HEK293 (cell line): Measurements from ENCODE around the gene UBAC2.
"Not testable (repeated sequence)": the region's sequence is repeated elsewhere in the genome, so short reads cannot be mapped to it uniquely, and the experiment has no call there.

Experiments
- CTCF ChIA-PET: fragments of 350-600 bp; formaldehyde crosslinking; extraction: SDS; loops from one replicate; lab custom pipeline; 2021; ENCODE audit warnings: antibody characterized with exemption; lab: Yijun Ruan, JAX
- POLR2A ChIA-PET: fragments of 300-600 bp; formaldehyde crosslinking; extraction: SDS; loops from one replicate; lab custom pipeline; 2020; ENCODE audit warnings: antibody characterized with exemption, inconsistent platforms; lab: Yijun Ruan, JAX
- H3K27ac ChIP-seq: fragments of 200-500 bp; sonication (Bioruptor generic); 2 replicates; pipeline ENCODE4 v1.5.1; 2014; ENCODE audit warnings: low read depth, low read length, control low read depth, inconsistent platforms; ENCODE audit errors: extremely low read depth
- H3K36me3 ChIP-seq, 2 experiments: fragments of 200-500 bp in 1 of 2; sonication (Bioruptor generic) in 1 of 2; 1 replicate in 1 of 2; 2 replicates in 1 of 2; pipeline ENCODE4 v1.5.1; 2014 to 2017; ENCODE audit warnings: inconsistent platforms in 2 of 2, low read length in 2 of 2; ENCODE audit not compliant: control insufficient read depth in 2 of 2, insufficient read depth in 1 of 2
- H3K4me1 ChIP-seq: fragments of 200-500 bp; sonication (Bioruptor generic); 2 replicates; pipeline ENCODE4 v1.5.1; 2014; ENCODE audit warnings: mild to moderate bottlenecking, low read length, inconsistent platforms; ENCODE audit not compliant: control insufficient read depth, insufficient read depth
- H3K4me3 ChIP-seq: 2 replicates; pipeline ENCODE4 v1.5.1; 2011; ENCODE audit warnings: low read depth, mild to moderate bottlenecking, control low read depth, low read length, moderate library complexity
- H3K9me3 ChIP-seq: fragments of 200-500 bp; sonication (Bioruptor generic); 2 replicates; pipeline ENCODE4 v1.5.1; 2014; ENCODE audit warnings: low read depth, low read length, inconsistent platforms; ENCODE audit not compliant: control insufficient read depth, insufficient read depth
- GLIS1 ChIP-seq: fragments of 450-650 bp; formaldehyde crosslinking; IDR thresholded peaks from 2 replicates; pipeline ENCODE4 v1.5.1; 2016; ENCODE audit warnings: missing biosample characterization, missing genetic modification characterization
- GLIS2 ChIP-seq: fragments of 450-650 bp; formaldehyde crosslinking; IDR thresholded peaks from 2 replicates; pipeline ENCODE4 v1.5.1; 2016; ENCODE audit warnings: missing biosample characterization, missing genetic modification characterization
- HOXD13 ChIP-seq: sonication (generic); formaldehyde crosslinking; IDR thresholded peaks from 2 replicates; pipeline ENCODE4 v1.8.0; 2022; ENCODE audit warnings: missing genetic modification reagents, borderline replicate concordance
- KLF16 ChIP-seq: fragments of 450-650 bp; formaldehyde crosslinking; IDR thresholded peaks from 2 replicates; pipeline ENCODE4 v1.5.1; 2017; ENCODE audit warnings: missing biosample characterization, missing genetic modification characterization
- OVOL3 ChIP-seq: fragments of 450-650 bp; formaldehyde crosslinking; IDR thresholded peaks from 2 replicates; pipeline ENCODE4 v1.5.1; 2016; ENCODE audit warnings: missing biosample characterization, missing genetic modification characterization
- SALL2 ChIP-seq: fragments of 450-650 bp; formaldehyde crosslinking; IDR thresholded peaks from 2 replicates; pipeline ENCODE4 v1.5.0; 2017; ENCODE audit warnings: missing biosample characterization, mild to moderate bottlenecking, missing genetic modification characterization, borderline replicate concordance
- SP2 ChIP-seq: fragments of 450-650 bp; formaldehyde crosslinking; IDR thresholded peaks from 2 replicates; pipeline ENCODE4 v1.5.1; 2016; ENCODE audit warnings: missing biosample characterization, missing genetic modification characterization
- SP3 ChIP-seq: fragments of 450-650 bp; formaldehyde crosslinking; IDR thresholded peaks from 2 replicates; pipeline ENCODE4 v1.5.1; 2016; ENCODE audit warnings: missing biosample characterization, missing genetic modification characterization
- ZBTB17 ChIP-seq: fragments of 450-650 bp; formaldehyde crosslinking; IDR thresholded peaks from 2 replicates; pipeline ENCODE4 v1.5.1; 2016; ENCODE audit warnings: missing biosample characterization, missing genetic modification characterization
- ZBTB7A ChIP-seq: fragments of 450-650 bp; formaldehyde crosslinking; IDR thresholded peaks from 2 replicates; pipeline ENCODE4 v1.5.1; 2016; ENCODE audit warnings: low read depth, missing biosample characterization, missing genetic modification characterization
- ZEB2 ChIP-seq: fragments of 450-650 bp; formaldehyde crosslinking; IDR thresholded peaks from 2 replicates; pipeline ENCODE4 v1.5.1; 2016; ENCODE audit warnings: missing biosample characterization, missing genetic modification characterization
- ZFP37 ChIP-seq: fragments of 450-650 bp; formaldehyde crosslinking; IDR thresholded peaks from 2 replicates; pipeline ENCODE4 v1.5.1; 2016; ENCODE audit warnings: missing biosample characterization, missing genetic modification characterization
- ZNF23 ChIP-seq: fragments of 450-650 bp; formaldehyde crosslinking; IDR thresholded peaks from 2 replicates; pipeline ENCODE4 v1.5.1; 2016; ENCODE audit warnings: missing biosample characterization, missing genetic modification characterization, borderline replicate concordance
- ZNF292 ChIP-seq: fragments of 450-650 bp; formaldehyde crosslinking; IDR thresholded peaks from 2 replicates; pipeline ENCODE4 v1.5.1; 2016; ENCODE audit warnings: low read depth, missing biosample characterization, missing genetic modification characterization, borderline replicate concordance
- ZNF350 ChIP-seq: fragments of 450-650 bp; formaldehyde crosslinking; IDR thresholded peaks from 2 replicates; pipeline ENCODE4 v1.5.0; 2017; ENCODE audit warnings: missing biosample characterization, mild to moderate bottlenecking, missing genetic modification characterization
- ZNF37A ChIP-seq: fragments of 450-650 bp; IDR thresholded peaks from 2 replicates; pipeline ENCODE4 v1.5.1; 2018; ENCODE audit warnings: missing biosample characterization, missing genetic modification characterization
- ZNF391 ChIP-seq: fragments of 450-650 bp; formaldehyde crosslinking; IDR thresholded peaks from 2 replicates; pipeline ENCODE4 v1.5.1; 2016; ENCODE audit warnings: low read depth, missing biosample characterization, missing genetic modification characterization, borderline replicate concordance
- ZNF426 ChIP-seq: fragments of 450-650 bp; formaldehyde crosslinking; IDR thresholded peaks from 2 replicates; pipeline ENCODE4 v1.5.1; 2017; ENCODE audit warnings: missing biosample characterization, missing genetic modification characterization, mild to moderate bottlenecking, inconsistent platforms, moderate library complexity
- ZNF473 ChIP-seq: fragments of 450-650 bp; formaldehyde crosslinking; IDR thresholded peaks from 2 replicates; pipeline ENCODE4 v1.5.1; 2017; ENCODE audit warnings: missing biosample characterization, missing genetic modification characterization
- ZNF76 ChIP-seq: fragments of 450-650 bp; formaldehyde crosslinking; IDR thresholded peaks from 2 replicates; pipeline ENCODE4; 2016; ENCODE audit warnings: low read depth, missing biosample characterization, missing genetic modification characterization, borderline replicate concordance
- ZNF768 ChIP-seq: fragments of 450-650 bp; formaldehyde crosslinking; IDR thresholded peaks from 2 replicates; pipeline ENCODE4 v1.5.1; 2018; ENCODE audit warnings: missing biosample characterization, mild to moderate bottlenecking, missing genetic modification characterization
- ZNF837 ChIP-seq: fragments of 450-650 bp; formaldehyde crosslinking; IDR thresholded peaks from 2 replicates; pipeline ENCODE4 v1.5.1; 2016; ENCODE audit warnings: missing biosample characterization, missing genetic modification characterization
- ZSCAN23 ChIP-seq: fragments of 450-650 bp; formaldehyde crosslinking; IDR thresholded peaks from 2 replicates; pipeline ENCODE4 v1.5.1; 2016; ENCODE audit warnings: missing biosample characterization, missing genetic modification characterization
- TF ChIP-seq, protein P1 (sequence below): fragments of 450-650 bp; formaldehyde crosslinking; IDR thresholded peaks from 2 replicates; pipeline ENCODE4 v1.5.1; 2017; ENCODE audit warnings: missing biosample characterization, missing genetic modification characterization

The UBAC2 gene

DNA sequence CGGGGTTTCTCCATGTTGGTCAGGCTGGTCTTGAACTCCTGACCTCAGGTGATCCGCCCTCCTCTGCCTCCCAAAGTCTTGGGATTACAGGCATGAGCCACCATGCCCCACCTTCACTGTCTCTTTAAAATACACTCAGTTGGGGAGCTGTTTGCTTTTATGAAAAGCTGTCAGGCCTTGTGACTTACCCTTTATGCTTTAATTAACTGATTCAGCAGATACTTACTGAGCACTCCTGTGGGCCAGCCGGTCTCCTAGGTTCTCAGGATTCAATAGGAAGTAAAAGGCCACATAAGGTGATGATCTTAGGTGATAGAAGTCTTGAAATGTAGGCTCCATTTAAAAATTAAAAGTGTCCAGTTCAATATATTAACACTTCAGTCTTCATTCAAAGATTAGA, 7.5 kb downstream of the UBAC2 start:
- CTCF ChIA-PET = interaction anchor here (1.0 kb wide), 1 partner anchor 32 kb away, joined by 5 read pairs; no protein-coding TSS in a partner anchor
- no peak overlapping the region for H3K27ac ChIP-seq
- H3K4me3 ChIP-seq = no peak overlapping the region
- peaks cover 0 to 8% of the 10 kb centered on the region in 2 experiments; a peak in 2 of 3 replicates for H3K36me3 ChIP-seq
- H3K9me3 ChIP-seq = no peaks in the 10 kb centered on the region
- POLR2A ChIA-PET = no interaction called here
- TF ChIP-seq ZNF292 (tag by site-specific recombination) (no peak), GLIS1 (tag by site-specific recombination) (peak; percentile 48), ZNF391 (tag by site-specific recombination) (no peak), HOXD13 (CRISPR knock-in tag) (no peak), ZNF426 (tag by site-specific recombination) (no peak)
- H3K4me1 ChIP-seq = no peaks in the 10 kb centered on the region

DNA sequence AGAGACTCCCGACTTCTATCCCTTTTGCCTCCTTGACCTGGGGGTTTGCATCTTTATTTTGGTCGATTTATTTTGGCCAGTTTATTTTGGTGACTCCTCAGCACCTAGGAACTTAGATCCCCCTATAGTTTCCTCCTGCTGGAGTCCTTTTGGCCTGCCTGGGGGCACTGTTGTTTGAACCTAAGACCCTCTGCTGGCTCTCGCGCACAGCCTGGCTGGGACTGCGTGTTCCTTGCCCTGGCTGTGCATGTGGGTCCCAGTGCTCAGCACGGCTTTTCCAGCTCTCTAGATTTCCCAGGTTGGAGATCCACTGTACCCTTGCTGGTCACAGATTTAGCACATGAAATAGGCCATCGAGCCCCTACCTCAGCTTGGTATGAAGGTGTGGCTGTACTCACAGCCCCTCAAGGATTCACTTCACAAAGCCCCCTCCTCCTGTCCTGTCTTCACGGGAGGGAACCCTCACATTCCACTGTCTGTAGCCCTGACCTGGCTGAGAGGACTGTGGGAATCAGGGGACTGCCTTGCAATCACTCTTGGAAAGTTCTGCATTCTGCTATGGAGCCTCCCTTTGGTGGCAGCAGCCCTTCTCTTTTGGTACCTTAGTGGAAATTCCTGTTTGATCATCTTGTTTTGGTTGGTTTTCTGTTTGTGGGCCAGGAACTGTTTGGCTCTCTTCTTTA, 8.3 kb downstream of the UBAC2 start:
- Histone ChIP-seq H3K27ac (no peak overlapping the region), H3K4me3 (no peak overlapping the region), H3K9me3 (no peaks in the 10 kb centered on the region), H3K36me3 (peaks cover 0 to 4% of the 10 kb centered on the region in 2 experiments; a peak in 2 of 3 replicates), H3K4me1 (no peaks in the 10 kb centered on the region)
- TF ChIP-seq ZSCAN23 (tag by site-specific recombination) = no peak
- TF ChIP-seq ZBTB17 = 0 out of 2 replicates have a peak, but pooled peaks have one; percentile 27
- POLR2A ChIA-PET = no interaction called here
- CTCF ChIA-PET = no interaction called here

DNA sequence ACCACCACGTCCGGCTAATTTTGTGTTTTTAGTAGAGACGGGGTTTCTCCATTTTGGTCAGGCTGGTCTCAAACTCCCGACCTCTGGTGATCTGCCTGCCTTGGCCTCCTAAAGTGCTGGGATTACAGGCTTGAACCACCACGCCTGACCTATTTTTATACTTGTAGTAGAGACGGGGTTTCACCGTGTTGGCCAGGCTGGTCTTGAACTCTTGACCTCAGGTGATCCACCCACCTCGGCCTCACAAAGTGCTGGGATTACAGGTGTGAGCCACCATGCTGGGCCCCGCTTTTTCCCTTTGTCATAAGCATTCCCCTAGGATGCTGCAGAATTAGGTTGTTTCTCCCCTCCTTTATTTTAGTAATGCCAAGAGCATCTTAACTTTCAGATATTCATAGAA, 10.0 kb downstream of the UBAC2 start:
- POLR2A ChIA-PET, H3K4me1 ChIP-seq, H3K9me3 ChIP-seq, H3K27ac ChIP-seq, H3K4me3 ChIP-seq, CTCF ChIA-PET, H3K36me3 ChIP-seq: not testable (repeated sequence)

DNA sequence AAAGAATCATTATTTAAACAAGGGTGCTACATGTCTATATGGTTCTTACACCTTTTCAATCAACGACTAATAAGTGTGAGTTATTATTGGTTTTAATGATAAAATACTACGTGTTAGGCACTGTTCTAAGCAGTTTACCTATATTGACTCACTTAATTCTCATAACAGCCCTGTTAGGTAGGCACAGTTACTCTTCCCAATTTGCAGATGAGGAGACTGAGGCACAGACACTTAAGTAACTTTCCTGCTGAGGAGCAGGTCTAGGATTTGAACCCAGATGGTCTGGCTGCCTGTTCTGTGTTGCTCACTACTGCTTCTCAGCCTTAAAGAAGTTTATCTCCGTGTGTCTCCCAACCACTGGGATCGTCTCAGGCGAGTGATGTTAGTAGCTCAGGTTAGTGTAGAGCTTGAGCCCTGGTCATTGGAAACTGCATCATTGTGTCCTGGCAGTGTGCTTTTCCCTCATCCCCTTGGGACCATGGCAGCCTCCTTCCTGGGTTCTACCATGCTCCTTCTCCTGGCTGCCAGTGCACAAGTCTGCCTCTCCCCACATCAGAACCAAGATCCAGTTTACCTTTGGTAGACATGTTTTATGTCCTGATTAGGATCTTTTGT, 10.9 kb downstream of the UBAC2 start:
- H3K36me3 ChIP-seq = no peaks in the 10 kb centered on the region; a peak in 1 of 3 replicates
- no peak overlapping the region for H3K4me3 ChIP-seq
- H3K4me1 ChIP-seq = no peaks in the 10 kb centered on the region
- no peaks in the 10 kb centered on the region for H3K9me3 ChIP-seq
- H3K27ac ChIP-seq = no peak overlapping the region
- CTCF ChIA-PET = interaction anchor here (1.3 kb wide), 1 partner anchor 54 kb away, joined by 4 read pairs; no protein-coding TSS in a partner anchor
- TF ChIP-seq ZFP37 (tag by site-specific recombination) (no peak), ZNF76 (tag by site-specific recombination) (no peak), ZNF837 (tag by site-specific recombination) (no peak)
- POLR2A ChIA-PET = no interaction called here

DNA sequence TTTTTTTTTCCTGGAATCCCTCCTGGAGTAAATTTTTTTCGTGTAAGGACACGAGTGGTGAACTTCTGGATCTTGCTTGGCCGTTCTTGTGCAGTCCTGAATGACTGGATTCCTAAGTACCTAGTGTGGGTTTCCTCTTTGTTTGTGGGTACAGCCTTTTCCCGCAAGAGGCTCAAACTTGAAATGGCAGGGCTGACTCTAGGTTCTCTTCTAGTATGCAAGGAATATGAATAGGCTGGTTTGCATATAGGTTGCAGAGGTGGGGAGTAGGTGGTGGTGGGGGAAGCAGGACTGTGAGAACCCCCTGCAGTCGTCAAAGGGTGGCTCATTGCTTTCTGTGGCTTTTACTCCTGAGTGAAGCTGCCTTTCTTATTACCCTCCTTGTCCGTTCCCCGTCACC, 13.6 kb downstream of the UBAC2 start:
- Histone ChIP-seq H3K36me3 (no peaks in the 10 kb centered on the region; a peak in 1 of 3 replicates), H3K27ac (no peak overlapping the region), H3K9me3 (no peaks in the 10 kb centered on the region), H3K4me1 (0 out of 2 replicates have a peak, but pooled peaks cover 6% of the 10 kb centered on the region), H3K4me3 (no peak overlapping the region)
- CTCF ChIA-PET = interaction anchor here (1.6 kb wide), 1 partner anchor 13 kb away, joined by 4 read pairs; the partner anchor contains the start of gene UBAC2
- POLR2A ChIA-PET = no interaction called here
- TF ChIP-seq ZNF350 (tag by site-specific recombination) (no peak), GLIS2 (no peak), ZBTB7A (tag by site-specific recombination) (no peak), OVOL3 (tag by site-specific recombination) (no peak), KLF16 (tag by site-specific recombination) (no peak), ZNF23 (tag by site-specific recombination) (no peak), SP2 (tag by site-specific recombination) (no peak), ZNF768 (no peak), SP3 (tag by site-specific recombination) (no peak), ZNF473 (tag by site-specific recombination) (no peak), ZEB2 (tag by site-specific recombination) (no peak), ZNF37A (no peak), SALL2 (no peak)
- TF ChIP-seq, protein P1, sequence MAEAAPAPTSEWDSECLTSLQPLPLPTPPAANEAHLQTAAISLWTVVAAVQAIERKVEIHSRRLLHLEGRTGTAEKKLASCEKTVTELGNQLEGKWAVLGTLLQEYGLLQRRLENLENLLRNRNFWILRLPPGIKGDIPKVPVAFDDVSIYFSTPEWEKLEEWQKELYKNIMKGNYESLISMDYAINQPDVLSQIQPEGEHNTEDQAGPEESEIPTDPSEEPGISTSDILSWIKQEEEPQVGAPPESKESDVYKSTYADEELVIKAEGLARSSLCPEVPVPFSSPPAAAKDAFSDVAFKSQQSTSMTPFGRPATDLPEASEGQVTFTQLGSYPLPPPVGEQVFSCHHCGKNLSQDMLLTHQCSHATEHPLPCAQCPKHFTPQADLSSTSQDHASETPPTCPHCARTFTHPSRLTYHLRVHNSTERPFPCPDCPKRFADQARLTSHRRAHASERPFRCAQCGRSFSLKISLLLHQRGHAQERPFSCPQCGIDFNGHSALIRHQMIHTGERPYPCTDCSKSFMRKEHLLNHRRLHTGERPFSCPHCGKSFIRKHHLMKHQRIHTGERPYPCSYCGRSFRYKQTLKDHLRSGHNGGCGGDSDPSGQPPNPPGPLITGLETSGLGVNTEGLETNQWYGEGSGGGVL = no peak
